Left forelimb (tissue), 1 donor: ENCODE results near the gene MEPE.

Experiments used
- DNase-seq: peaks from one replicate; pipeline ENCODE4 v3.0.0-alpha.2; 2018; ENCODE audit warnings: low spot score

MEPE gene

GRCh38 chr4:87840149-87840548 lies 7.4 kb downstream of the MEPE start:
- no peak for DNase-seq

GRCh38 chr4:87843936-87844335 lies 11.2 kb downstream of the MEPE start:
- DNase-seq, result no peak

- no peak for DNase-seq
These were observed 11.7 kb downstream of the MEPE start for GRCh38 chr4:87844452-87844851.

GRCh38 chr4:87846226-87846625 lies 13.5 kb downstream of the MEPE start:
- no peak for DNase-seq

- no peak for DNase-seq
These were observed 16.0 kb downstream of the MEPE start for GRCh38 chr4:87848622-87849351.

GRCh38 chr4:87849612-87850011 lies 16.8 kb downstream of the MEPE start:
- DNase-seq, result no peak

GRCh38 chr4:87851332-87851731 lies 18.6 kb downstream of the MEPE start:
- no peak for DNase-seq

- DNase-seq, result no peak
These were observed 19.2 kb downstream of the MEPE start for GRCh38 chr4:87851953-87852352.

- no peak for DNase-seq
These were observed 20.3 kb downstream of the MEPE start for GRCh38 chr4:87853108-87853507.

- DNase-seq, result no peak
These were observed 21.1 kb downstream of the MEPE start for GRCh38 chr4:87853891-87854290.

- DNase-seq, result no peak
These were observed 22.8 kb downstream of the MEPE start for GRCh38 chr4:87855559-87855958.

GRCh38 chr4:87856816-87857215 lies 24.0 kb downstream of the MEPE start:
- no peak for DNase-seq

GRCh38 chr4:87857789-87858188 lies 25.0 kb downstream of the MEPE start:
- DNase-seq, result no peak

GRCh38 chr4:87862236-87862635 lies 29.5 kb downstream of the MEPE start:
- DNase-seq, result no peak

- DNase-seq, result no peak
These were observed 30.7 kb downstream of the MEPE start for GRCh38 chr4:87863486-87863885.

GRCh38 chr4:87864321-87864720 lies 31.6 kb downstream of the MEPE start:
- no peak for DNase-seq

- DNase-seq, result no peak
These were observed 32.5 kb downstream of the MEPE start for GRCh38 chr4:87865288-87865687.

GRCh38 chr4:87865960-87866598 lies 33.3 kb downstream of the MEPE start:
- no peak for DNase-seq

- no peak for DNase-seq
These were observed 35.8 kb downstream of the MEPE start for GRCh38 chr4:87868522-87868921.

GRCh38 chr4:87872028-87872427 lies 39.3 kb downstream of the MEPE start:
- no peak for DNase-seq

- no peak for DNase-seq
These were observed 42.4 kb downstream of the MEPE start for GRCh38 chr4:87875191-87875590.

- no peak for DNase-seq
These were observed 47.3 kb downstream of the MEPE start for GRCh38 chr4:87880106-87880505.

- no peak for DNase-seq
These were observed 48.3 kb downstream of the MEPE start for GRCh38 chr4:87881115-87881514.

- DNase-seq, result no peak
These were observed 49.6 kb downstream of the MEPE start for GRCh38 chr4:87882321-87882720.
